Left lung (tissue), 10 donors: ENCODE results near the gene CD80. TPM values are rescaled to one million over a fixed set of nuclear protein-coding genes. Genes with fewer than 3 reads are reported as not detected.

Experiments used
- ATAC-seq: fragments of 200-7000 bp; cut with Tn5 transposase; one replicate; pipeline ENCODE4 v1.9.1; 2020; ENCODE audit warnings: moderate library complexity
- DNase-seq, 4 donors: peaks; one replicate each; pipeline ENCODE4 v3.0.0-alpha.2; 2013 to 2020
- H3K27ac ChIP-seq, 2 donors: fragments of 200-600 bp; sonication (generic) in 1 of 2; one replicate each; pipeline versions ENCODE4 v1.5.0 to v1.8.0; 2020 to 2021
- H3K27me3 ChIP-seq, 2 donors: fragments of 200-600 bp; sonication (generic) in 1 of 2; one replicate each; pipeline versions ENCODE4 v1.5.0 to v1.8.0; 2020 to 2021
- H3K36me3 ChIP-seq, 2 donors: fragments of 200-600 bp; sonication (generic) in 1 of 2; one replicate each; pipeline versions ENCODE4 v1.5.0 to v1.8.0; 2020 to 2021
- H3K4me1 ChIP-seq, 2 donors: fragments of 200-600 bp; one replicate each; pipeline ENCODE4 v1.8.0; 2021
- H3K4me3 ChIP-seq, 2 donors: fragments of 200-600 bp; sonication (generic) in 1 of 2; one replicate each; pipeline versions ENCODE4 v1.5.0 to v1.8.0; 2020 to 2021; ENCODE audit warnings: mild to moderate bottlenecking in 1 of 2
- H3K9me3 ChIP-seq, 2 donors: fragments of 200-600 bp; sonication (generic) in 1 of 2; one replicate each; pipeline versions ENCODE4 v1.5.0 to v1.8.0; 2020 to 2021
- CTCF ChIP-seq, 2 donors: fragments of 200-600 bp; sonication (generic) in 1 of 2; IDR thresholded peaks; one replicate each; pipeline versions ENCODE4 v1.5.0 to v1.8.0; 2021; ENCODE audit warnings: antibody characterized with exemption in 2 of 2
- intact Hi-C, 2 donors: fragments of 100-400 bp; cut with DNase I; formaldehyde crosslinking; loops; one replicate each; pipeline versions ENCODE4 v1.11.2 to v1.14.2; 2022
- polyA plus RNA-seq, 6 donors: library from polyadenylated mRNA; unstranded; fragments of 120-200 nt; gene quantifications; one replicate each; pipeline ENCODE4 v1.2.1, GENCODE V29; 2013; ENCODE audit not compliant: insufficient read length in 6 of 6
- total RNA-seq, 2 donors: library from RNA; stranded (reverse); fragmentation: NEBNext Ultra II Directional; extraction: Animal tissue kit (Norgen Biotek cat#: 25700); gene quantifications; one replicate each; pipeline ENCODE4 v1.2.1, GENCODE V29; 2021
- donor health status: DM: no; HTN: yes; CAD: no.
- donor health status: DM: no; HTN: no; CAD: no.

CD80 gene
- total and polyA plus RNA-seq, 8 donors: 2.3 to 5.4 (median 2.9) TPM

GRCh38 chr3:119507404-119507803 is 52.0 kb downstream of the CD80 start:
- Histone ChIP-seq H3K27me3 (no peaks in the 10 kb centered on the region), H3K4me1 (peaks cover 0 to 14% of the 10 kb centered on the region in 2 donors), H3K36me3 (peaks cover 0 to 86% of the 10 kb centered on the region in 2 donors), H3K4me3 (no peak overlapping the region), H3K27ac (peak overlapping the region in 1 of 2 donors; percentile 53), H3K9me3 (no peaks in the 10 kb centered on the region)
- TF ChIP-seq CTCF (IDR thresholded peaks at IDR 0.05): no peak
- DNase-seq (no peak), ATAC-seq (no peak)
- intact Hi-C loops: no loop called here

- H3K27me3 ChIP-seq: no peaks in the 10 kb centered on the region
- ATAC-seq (no peak), DNase-seq (no peak)
- peaks cover 0 to 16% of the 10 kb centered on the region in 2 donors for H3K4me1 ChIP-seq
- H3K27ac ChIP-seq: peak overlapping the region in 1 of 2 donors; percentile 53
- intact Hi-C loops: no loop called here
- no peak overlapping the region for H3K4me3 ChIP-seq
- peaks cover 0 to 83% of the 10 kb centered on the region in 2 donors for H3K36me3 ChIP-seq
- no peak for TF ChIP-seq CTCF (IDR thresholded peaks at IDR 0.05)
- H3K9me3 ChIP-seq: no peaks in the 10 kb centered on the region
These were observed 52.8 kb downstream of the CD80 start for GRCh38 chr3:119506631-119507030.

GRCh38 chr3:119500901-119501300 is 58.5 kb downstream of the CD80 start:
- Histone ChIP-seq H3K27ac (peak overlapping the region in 1 of 2 donors; percentile 34), H3K27me3 (no peaks in the 10 kb centered on the region), H3K4me3 (peak overlapping the region in 1 of 2 donors; percentile 68), H3K36me3 (peaks cover 0 to 35% of the 10 kb centered on the region in 2 donors), H3K4me1 (peaks cover 7 to 42% of the 10 kb centered on the region in 2 donors), H3K9me3 (no peaks in the 10 kb centered on the region)
- intact Hi-C loops: no loop called here
- DNase-seq (no peak), ATAC-seq (no peak)
- no peak for TF ChIP-seq CTCF (IDR thresholded peaks at IDR 0.05)

- intact Hi-C loops: no loop called here
- peaks cover 7 to 42% of the 10 kb centered on the region in 2 donors for H3K4me1 ChIP-seq
- peak overlapping the region in 1 of 2 donors; percentile 68 for H3K4me3 ChIP-seq
These were observed 59.1 kb downstream of the CD80 start for GRCh38 chr3:119500265-119500664.

More at GRCh38 chr3:119500265-119500664, 59.1 kb downstream of the CD80 start:
- Histone ChIP-seq H3K27ac (peak overlapping the region in 1 of 2 donors; percentile 34), H3K9me3 (no peaks in the 10 kb centered on the region), H3K36me3 (peaks cover 0 to 28% of the 10 kb centered on the region in 2 donors), H3K27me3 (no peaks in the 10 kb centered on the region)
- ATAC-seq: no peak
- no peak for TF ChIP-seq CTCF (IDR thresholded peaks at IDR 0.05)
- no peak for DNase-seq
